Caco-2 (cell line): ENCODE data around the gene GRM4. TPM values are rescaled to one million over a fixed set of nuclear protein-coding genes. Genes with fewer than 3 reads are reported as not detected.

Experiments
- BruUV-seq: library from RNA; stranded (reverse); fragments of 400-500 nt; replicated peaks from 2 replicates; lab custom pipeline; 2021; lab: Mats Ljungman, UMichigan
- CTCF ChIA-PET: fragments of 300-600 bp; sonication (Branson Sonifier 250); formaldehyde crosslinking; loops from one replicate; lab custom pipeline; 2022; ENCODE audit warnings: antibody characterized with exemption; lab: Charles Lee
- POLR2A ChIA-PET: fragments of 300-600 bp; sonication (Branson Sonifier 250); formaldehyde crosslinking; loops from one replicate; lab custom pipeline; 2022; ENCODE audit warnings: antibody characterized with exemption; lab: Charles Lee
- DNase-seq, 2 experiments: peaks; one replicate each; pipeline versions ENCODE4 v3.0.0 to v3.0.0-alpha.2; 2020 to 2022
- H3K27me3 ChIP-seq: replicated peaks from 2 replicates; pipeline ENCODE4 v1.6.0; 2011; ENCODE audit warnings: low read length; ENCODE audit not compliant: control insufficient read depth, insufficient read depth
- H3K36me3 ChIP-seq: 2 replicates; pipeline ENCODE4 v1.5.1; 2011; ENCODE audit warnings: low read length; ENCODE audit not compliant: control insufficient read depth, insufficient read depth
- H3K4me1 ChIP-seq: fragments of 250-450 bp; sonication (Bioruptor Pico); 2 replicates; pipeline ENCODE4 v1.5.1; 2020; ENCODE audit warnings: mild to moderate bottlenecking
- H3K4me3 ChIP-seq: 2 replicates; pipeline ENCODE4 v1.5.1; 2011; ENCODE audit warnings: low read depth, mild to moderate bottlenecking, control low read depth, low read length
- H3K9me3 ChIP-seq: fragments of 250-450 bp; sonication (Bioruptor Pico); 2 replicates; pipeline ENCODE4 v1.5.1; 2020; ENCODE audit warnings: mild to moderate bottlenecking, moderate library complexity
- H3K27ac Mint-ChIP-seq: one replicate; pipeline ENCODE4 v1.8.0; 2022; ENCODE audit warnings: mixed read lengths; ENCODE audit not compliant: unreplicated experiment
- H3K27me3 Mint-ChIP-seq: one replicate; pipeline ENCODE4 v1.8.0; 2022; ENCODE audit warnings: mixed read lengths; ENCODE audit not compliant: insufficient read depth, unreplicated experiment
- H3K36me3 Mint-ChIP-seq: one replicate; pipeline ENCODE4 v1.8.0; 2022; ENCODE audit warnings: mild to moderate bottlenecking, mixed read lengths; ENCODE audit not compliant: insufficient read depth, unreplicated experiment
- H3K4me1 Mint-ChIP-seq: one replicate; pipeline ENCODE4 v1.8.0; 2022; ENCODE audit warnings: low read depth, mixed read lengths; ENCODE audit not compliant: unreplicated experiment
- H3K4me3 Mint-ChIP-seq: one replicate; pipeline ENCODE4 v1.8.0; 2022; ENCODE audit warnings: mild to moderate bottlenecking, moderate library complexity, mixed read lengths; ENCODE audit not compliant: unreplicated experiment
- H3K9me3 Mint-ChIP-seq: one replicate; pipeline ENCODE4 v1.8.0; 2022; ENCODE audit warnings: mixed read lengths; ENCODE audit not compliant: unreplicated experiment
- CTCF ChIP-seq, 2 experiments: fragments of 200-600 bp in 1 of 2; IDR thresholded peaks; 1 replicate in 1 of 2; 2 replicates in 1 of 2; pipeline versions ENCODE4 v1.5.1 to v1.8.0; 2011 to 2022; ENCODE audit warnings: antibody characterized with exemption in 1 of 2, control low read depth in 1 of 2, inconsistent platforms in 1 of 2, low read depth in 1 of 2, low read length in 1 of 2, mild to moderate bottlenecking in 1 of 2, moderate library complexity in 1 of 2; ENCODE audit not compliant: insufficient read depth in 1 of 2, severe bottlenecking in 1 of 2, unreplicated experiment in 1 of 2
- intact Hi-C: fragments of 100-400 bp; cut with micrococcal nuclease; formaldehyde crosslinking; loops from one replicate; pipeline ENCODE4 v1.10.0; 2022; ENCODE audit not compliant: unreplicated experiment
- total RNA-seq: library from RNA; stranded (reverse); gene quantifications from 2 replicates; pipeline ENCODE4 v1.2.3, GENCODE V29; 2022

The GRM4 gene
- total RNA-seq, 1 experiment from 2014 or later = 0.09 TPM

- H3K36me3 ChIP-seq = no peaks in the 10 kb centered on the region
- Mint-ChIP-seq H3K4me1 (no peaks in the 10 kb centered on the region), H3K4me3 (no peak overlapping the region), H3K9me3 (no peaks in the 10 kb centered on the region), H3K27me3 (peaks cover 18% of the 10 kb centered on the region), H3K36me3 (no peaks in the 10 kb centered on the region), H3K27ac (no peak overlapping the region)
- no peaks in the 10 kb centered on the region for H3K9me3 ChIP-seq
- ChIA-PET POLR2A (no interaction called here), CTCF (no interaction called here)
- H3K27me3 ChIP-seq = no peaks in the 10 kb centered on the region; the same call in 1 of the 2 replicates
- intact Hi-C loops = no loop called here
- no TSS peak for BruUV-seq
- H3K4me1 ChIP-seq = no peaks in the 10 kb centered on the region
- no peak for TF ChIP-seq CTCF (IDR thresholded peaks at IDR 0.05; ENCODE audit: insufficient read depth in 1 of 2, low read depth in 1 of 2, low read length in 1 of 2, severe bottlenecking in 1 of 2, unreplicated experiment in 1 of 2)
- no peak for DNase-seq
- H3K4me3 ChIP-seq = no peak overlapping the region
Observed at GRCh38 chr6:34125939-34126338, 19.9 kb downstream of the GRM4 start.

DNA sequence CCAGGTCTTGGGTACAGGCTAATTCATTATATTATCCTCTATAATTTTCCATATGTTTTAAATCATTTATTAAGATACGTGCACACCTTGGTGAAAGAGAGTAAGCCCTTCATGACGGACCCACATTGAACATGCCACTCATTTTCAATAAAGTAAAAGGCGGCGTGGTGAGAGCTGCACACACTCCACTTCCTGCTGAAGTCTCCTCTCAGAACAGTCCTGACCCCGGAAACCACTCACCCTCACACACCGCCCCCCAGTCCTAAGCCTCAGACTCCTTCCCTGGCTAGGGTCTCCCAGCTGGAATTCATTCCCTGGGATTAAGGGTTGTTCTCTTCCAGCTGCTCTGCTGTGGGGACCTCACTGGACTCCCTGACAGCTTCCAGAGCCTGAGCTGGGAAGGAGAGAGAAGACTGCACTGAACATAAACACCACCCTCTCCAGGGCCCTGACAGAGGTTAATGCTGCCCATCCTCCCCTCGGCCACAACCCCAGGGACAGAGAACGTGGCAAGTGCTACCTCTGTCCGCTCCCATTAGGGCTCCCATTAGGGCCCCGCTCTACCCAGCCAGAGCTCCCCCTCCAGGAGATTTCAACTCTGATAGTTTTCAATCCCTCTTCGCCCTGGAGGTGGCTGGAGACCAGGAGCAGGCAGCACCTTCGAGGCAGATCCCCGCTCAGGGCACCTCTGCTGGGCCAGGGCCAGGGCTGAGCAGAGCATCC is 24.8 kb downstream of the GRM4 start:
- no peak for TF ChIP-seq CTCF (IDR thresholded peaks at IDR 0.05; ENCODE audit: insufficient read depth in 1 of 2, low read depth in 1 of 2, low read length in 1 of 2, severe bottlenecking in 1 of 2, unreplicated experiment in 1 of 2)
- H3K27me3 ChIP-seq = no peaks in the 10 kb centered on the region; the same call in none of the 2 replicates
- no peaks in the 10 kb centered on the region for H3K36me3 Mint-ChIP-seq
- H3K9me3 ChIP-seq = no peaks in the 10 kb centered on the region
- H3K27me3 Mint-ChIP-seq = peaks cover 30% of the 10 kb centered on the region
- DNase-seq = no peak
- no peak overlapping the region for H3K4me3 Mint-ChIP-seq
- no TSS peak for BruUV-seq
- H3K4me3 ChIP-seq = no peak overlapping the region
- H3K4me1 Mint-ChIP-seq = no peaks in the 10 kb centered on the region
- no peak overlapping the region for H3K27ac Mint-ChIP-seq
- intact Hi-C loops = no loop called here
- POLR2A ChIA-PET = no interaction called here
- no peaks in the 10 kb centered on the region for H3K36me3 ChIP-seq
- H3K4me1 ChIP-seq = no peaks in the 10 kb centered on the region
- CTCF ChIA-PET = no interaction called here
- H3K9me3 Mint-ChIP-seq = no peaks in the 10 kb centered on the region

GRCh38 chr6:34115915-34116314 is 30.0 kb downstream of the GRM4 start:
- H3K9me3 Mint-ChIP-seq = no peaks in the 10 kb centered on the region
- no peak for TF ChIP-seq CTCF (IDR thresholded peaks at IDR 0.05; ENCODE audit: insufficient read depth in 1 of 2, low read depth in 1 of 2, low read length in 1 of 2, severe bottlenecking in 1 of 2, unreplicated experiment in 1 of 2)
- no peak overlapping the region for H3K4me3 ChIP-seq
- ChIA-PET CTCF (no interaction called here), POLR2A (no interaction called here)
- H3K4me1 Mint-ChIP-seq = no peaks in the 10 kb centered on the region
- no peak for DNase-seq
- no peaks in the 10 kb centered on the region for H3K9me3 ChIP-seq
- intact Hi-C loops = loop anchor here (1.0 kb wide), 1 partner anchor 16 kb away; no protein-coding TSS in a partner anchor
- no peaks in the 10 kb centered on the region for H3K36me3 Mint-ChIP-seq
- H3K27me3 Mint-ChIP-seq = peaks cover 26% of the 10 kb centered on the region
- BruUV-seq = no TSS peak
- H3K27me3 ChIP-seq = no peaks in the 10 kb centered on the region; the same call in 1 of the 2 replicates
- no peak overlapping the region for H3K27ac Mint-ChIP-seq
- H3K4me3 Mint-ChIP-seq = no peak overlapping the region
- H3K36me3 ChIP-seq = no peaks in the 10 kb centered on the region
- no peaks in the 10 kb centered on the region for H3K4me1 ChIP-seq
